NCI-H2029 treated with DMSO at 0.1 percent for 48 hours (cell line): ENCODE data around the gene CSTPP1.
"Not testable (repeated sequence)": the region's sequence is repeated elsewhere in the genome, so short reads cannot be mapped to it uniquely, and the experiment has no call there.

Experiments
- DNase-seq: peaks from one replicate; lab custom pipeline; 2025; lab: John Stamatoyannopoulos, UW

CSTPP1 gene

GRCh38 chr11:47181271-47181670, 244.7 kb downstream of the CSTPP1 start:
- no peak for DNase-seq

GRCh38 chr11:47182380-47182779, 245.8 kb downstream of the CSTPP1 start:
- DNase-seq = no peak

- DNase-seq = no peak
Observed at GRCh38 chr11:47183031-47183856, 246.7 kb downstream of the CSTPP1 start.

GRCh38 chr11:47183969-47184368, 247.4 kb downstream of the CSTPP1 start:
- DNase-seq = no peak

- DNase-seq = no peak
Observed at GRCh38 chr11:47184711-47185304, 248.2 kb downstream of the CSTPP1 start.

GRCh38 chr11:47185305-47186075, 248.9 kb downstream of the CSTPP1 start:
- no peak for DNase-seq

- DNase-seq = no peak
Observed at GRCh38 chr11:47186076-47186699, 249.6 kb downstream of the CSTPP1 start, which contains the start of gene PACSIN3. PACSIN3 (minus strand) TSS chr11:47186434; CDS start chr11:47182727, 3,707 bp downstream.

GRCh38 chr11:47186700-47187695, 250.4 kb downstream of the CSTPP1 start:
- no peak for DNase-seq

- no peak for DNase-seq
Observed at GRCh38 chr11:47187723-47188122, 251.2 kb downstream of the CSTPP1 start.

- DNase-seq = no peak
Observed at GRCh38 chr11:47188259-47188658, 251.7 kb downstream of the CSTPP1 start.

GRCh38 chr11:47189100-47189834, 252.7 kb downstream of the CSTPP1 start:
- DNase-seq = no peak

GRCh38 chr11:47191137-47191536, 254.6 kb downstream of the CSTPP1 start:
- not testable (repeated sequence) for DNase-seq

GRCh38 chr11:47192111-47192510, 255.6 kb downstream of the CSTPP1 start:
- DNase-seq = no peak

- DNase-seq = not testable (repeated sequence)
Observed at GRCh38 chr11:47198161-47198560, 261.6 kb downstream of the CSTPP1 start.

GRCh38 chr11:47201015-47201414, 264.5 kb downstream of the CSTPP1 start:
- DNase-seq = no peak

GRCh38 chr11:47202576-47202975, 266.0 kb downstream of the CSTPP1 start:
- no peak for DNase-seq

GRCh38 chr11:47204637-47204989, 268.1 kb downstream of the CSTPP1 start:
- DNase-seq = no peak

- DNase-seq = not testable (repeated sequence)
Observed at GRCh38 chr11:47206577-47206976, 270.0 kb downstream of the CSTPP1 start.

- no peak for DNase-seq
Observed at GRCh38 chr11:47207459-47207858, 270.9 kb downstream of the CSTPP1 start.

GRCh38 chr11:47208008-47208552, 271.5 kb downstream of the CSTPP1 start:
- not testable (repeated sequence) for DNase-seq
